BE2C (cell line): ENCODE measurements around the gene CD247.

Experiments used
- DNase-seq: peaks from one replicate; pipeline ENCODE4 v3.0.0-alpha.2; 2020
- H3K27me3 ChIP-seq: fragments of 250-450 bp; sonication (Bioruptor Pico); 2 replicates; pipeline ENCODE4 v1.5.1; 2020; ENCODE audit warnings: mild to moderate bottlenecking
- H3K36me3 ChIP-seq: fragments of 250-450 bp; sonication (Bioruptor Pico); 2 replicates; pipeline ENCODE4 v1.5.1; 2020; ENCODE audit warnings: mild to moderate bottlenecking
- H3K4me1 ChIP-seq: fragments of 250-450 bp; sonication (Bioruptor Pico); 2 replicates; pipeline ENCODE4 v1.5.1; 2020
- H3K4me3 ChIP-seq: 2 replicates; pipeline ENCODE4 v1.5.1; 2011; ENCODE audit warnings: low read depth, low read length
- H3K9me3 ChIP-seq: fragments of 250-450 bp; sonication (Bioruptor Pico); 2 replicates; pipeline ENCODE4 v1.5.1; 2020
- TF ChIP-seq, protein P1 (sequence below): IDR thresholded peaks from 2 replicates; pipeline ENCODE4 v1.5.1; 2012; ENCODE audit warnings: mild to moderate bottlenecking, low read depth, low read length

Gene CD247

DNA sequence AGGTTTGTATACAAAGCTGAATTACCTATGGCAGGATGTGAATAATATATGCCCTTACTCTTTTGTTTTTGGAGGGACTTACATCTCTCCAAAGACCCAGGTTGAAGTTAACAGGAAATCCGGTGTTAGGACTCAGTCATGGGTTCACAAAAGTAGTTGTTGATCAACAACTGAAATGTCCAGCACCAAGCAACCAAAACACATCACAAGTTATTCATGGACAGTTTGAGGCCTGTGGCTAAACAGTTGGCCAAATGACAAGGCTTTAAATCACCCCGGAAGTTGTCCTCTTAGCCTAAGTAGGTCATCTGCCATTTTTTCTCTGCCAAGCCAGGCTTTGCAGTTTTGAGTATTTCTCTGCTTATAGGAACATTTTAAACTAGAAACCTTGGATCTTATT, 89.9 kb downstream of the CD247 start:
- Histone ChIP-seq H3K4me3 (no peak overlapping the region), H3K4me1 (no peaks in the 10 kb centered on the region), H3K27me3 (no peaks in the 10 kb centered on the region), H3K36me3 (no peaks in the 10 kb centered on the region), H3K9me3 (no peaks in the 10 kb centered on the region)
- no peak for DNase-seq
- TF ChIP-seq, protein P1, sequence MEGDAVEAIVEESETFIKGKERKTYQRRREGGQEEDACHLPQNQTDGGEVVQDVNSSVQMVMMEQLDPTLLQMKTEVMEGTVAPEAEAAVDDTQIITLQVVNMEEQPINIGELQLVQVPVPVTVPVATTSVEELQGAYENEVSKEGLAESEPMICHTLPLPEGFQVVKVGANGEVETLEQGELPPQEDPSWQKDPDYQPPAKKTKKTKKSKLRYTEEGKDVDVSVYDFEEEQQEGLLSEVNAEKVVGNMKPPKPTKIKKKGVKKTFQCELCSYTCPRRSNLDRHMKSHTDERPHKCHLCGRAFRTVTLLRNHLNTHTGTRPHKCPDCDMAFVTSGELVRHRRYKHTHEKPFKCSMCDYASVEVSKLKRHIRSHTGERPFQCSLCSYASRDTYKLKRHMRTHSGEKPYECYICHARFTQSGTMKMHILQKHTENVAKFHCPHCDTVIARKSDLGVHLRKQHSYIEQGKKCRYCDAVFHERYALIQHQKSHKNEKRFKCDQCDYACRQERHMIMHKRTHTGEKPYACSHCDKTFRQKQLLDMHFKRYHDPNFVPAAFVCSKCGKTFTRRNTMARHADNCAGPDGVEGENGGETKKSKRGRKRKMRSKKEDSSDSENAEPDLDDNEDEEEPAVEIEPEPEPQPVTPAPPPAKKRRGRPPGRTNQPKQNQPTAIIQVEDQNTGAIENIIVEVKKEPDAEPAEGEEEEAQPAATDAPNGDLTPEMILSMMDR = no peak

DNA sequence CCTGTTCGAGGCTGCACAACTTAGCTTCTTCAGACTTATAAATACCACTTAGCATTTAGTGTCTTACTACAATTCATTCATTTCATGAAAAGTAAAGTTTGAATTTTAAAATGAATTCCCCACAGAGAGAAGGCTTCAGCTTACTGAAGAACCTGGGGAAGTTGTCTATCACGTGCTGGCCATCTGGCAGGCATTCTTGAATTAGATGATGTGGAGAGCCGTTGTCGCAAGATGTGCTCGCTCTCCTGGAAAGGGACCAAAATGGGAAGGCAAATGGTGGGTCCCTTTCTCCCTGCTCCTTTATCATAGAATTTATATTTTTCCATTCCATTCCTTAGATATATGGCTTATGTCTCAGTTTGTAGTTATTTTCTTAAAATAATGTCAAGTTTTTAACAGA, 90.5 kb downstream of the CD247 start:
- no peaks in the 10 kb centered on the region for H3K9me3 ChIP-seq
- no peak for DNase-seq
- H3K4me1 ChIP-seq = no peaks in the 10 kb centered on the region
- no peaks in the 10 kb centered on the region for H3K27me3 ChIP-seq
- H3K36me3 ChIP-seq = no peaks in the 10 kb centered on the region
- TF ChIP-seq, protein P1 = no peak
- H3K4me3 ChIP-seq = no peak overlapping the region

DNA sequence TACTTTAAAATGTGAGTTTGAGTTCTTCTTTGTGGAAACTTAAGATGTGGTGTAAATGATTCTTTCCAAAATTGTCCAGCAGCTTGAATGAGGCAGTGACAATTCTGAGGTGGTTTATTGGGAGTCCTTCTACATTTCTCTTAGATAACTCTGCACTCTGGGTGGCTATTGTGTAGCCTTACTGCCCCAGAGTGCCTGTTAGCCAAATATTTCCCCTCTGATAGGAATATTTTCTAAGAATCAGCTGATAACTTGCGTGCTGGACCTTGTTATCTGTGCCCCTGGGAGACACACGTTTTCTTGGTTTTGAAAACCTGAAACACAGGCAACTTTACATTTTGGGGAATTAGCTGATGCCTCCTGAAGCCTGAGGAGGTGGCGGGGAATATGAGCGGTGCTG, 91.6 kb downstream of the CD247 start:
- TF ChIP-seq, protein P1 = no peak
- no peak for DNase-seq
- Histone ChIP-seq H3K4me1 (no peaks in the 10 kb centered on the region), H3K36me3 (no peaks in the 10 kb centered on the region), H3K27me3 (no peaks in the 10 kb centered on the region), H3K4me3 (no peak overlapping the region), H3K9me3 (no peaks in the 10 kb centered on the region)

DNA sequence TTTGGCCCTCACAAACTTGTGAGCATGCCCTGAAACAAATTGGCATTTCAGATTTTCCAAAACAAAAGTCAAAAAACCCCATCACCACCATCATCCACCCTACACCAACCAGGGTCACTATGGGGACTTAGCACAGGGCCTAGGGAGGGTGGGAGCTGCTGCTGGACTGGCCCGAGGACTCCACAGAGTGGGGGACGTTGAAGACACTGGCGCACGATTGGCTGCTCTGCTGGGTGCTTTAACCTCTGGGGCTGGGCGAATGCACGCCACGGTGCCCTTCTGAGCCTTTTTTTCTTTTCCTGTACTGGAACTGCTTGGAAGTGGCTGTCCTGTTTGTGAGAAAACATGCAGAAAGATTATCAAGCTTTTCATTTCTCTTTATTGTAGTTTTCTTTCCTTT, 92.8 kb downstream of the CD247 start:
- no peaks in the 10 kb centered on the region for H3K9me3 ChIP-seq
- TF ChIP-seq, protein P1 = no peak
- DNase-seq = no peak
- no peaks in the 10 kb centered on the region for H3K27me3 ChIP-seq
- H3K4me3 ChIP-seq = no peak overlapping the region
- H3K4me1 ChIP-seq = no peaks in the 10 kb centered on the region
- peaks cover 1% of the 10 kb centered on the region for H3K36me3 ChIP-seq

DNA sequence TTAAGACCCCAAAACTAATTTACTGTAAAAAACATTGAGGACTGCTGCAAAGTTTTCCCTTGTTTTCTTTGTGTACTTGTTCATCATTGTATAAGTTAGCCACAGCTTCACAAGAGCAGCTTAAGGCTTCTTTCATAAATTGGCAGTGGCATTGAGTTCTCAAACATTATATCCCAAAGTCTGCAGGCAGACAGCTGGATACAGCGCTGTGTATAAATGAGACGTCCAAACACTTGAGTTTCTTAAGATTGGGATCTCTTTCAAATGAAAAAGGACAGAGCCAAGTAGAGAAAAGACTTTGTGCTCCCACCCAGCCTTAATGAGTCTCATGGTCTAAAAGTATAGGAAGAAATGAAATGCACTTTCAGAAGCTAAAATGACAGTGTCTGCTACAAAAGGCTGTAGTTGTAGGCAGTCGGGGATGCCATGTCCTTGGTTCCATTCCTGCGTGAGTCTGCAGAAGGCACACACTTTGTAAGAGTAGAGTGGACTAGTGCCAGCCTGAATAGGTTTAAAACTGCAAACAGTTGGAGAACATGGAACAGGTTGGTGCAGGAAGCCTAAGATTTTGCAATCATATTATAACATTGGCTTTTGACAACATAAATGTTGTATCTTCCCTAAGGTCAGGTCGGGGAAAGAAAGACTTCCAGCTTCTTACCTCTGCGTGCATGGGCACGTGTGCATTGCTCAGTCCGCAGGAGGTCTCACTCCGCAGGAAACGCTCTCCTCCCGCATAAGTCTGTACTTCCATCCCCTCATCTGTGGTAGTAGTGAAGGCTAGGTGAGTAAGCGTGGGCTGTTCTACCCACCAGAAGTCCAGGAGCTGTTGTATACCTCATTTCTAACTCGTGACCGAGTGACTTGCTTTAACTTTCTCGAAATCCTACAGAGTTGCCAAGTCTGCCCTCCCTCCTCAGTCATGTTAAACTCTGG, 94.4 kb downstream of the CD247 start:
- Histone ChIP-seq H3K9me3 (no peaks in the 10 kb centered on the region), H3K36me3 (peaks cover 3% of the 10 kb centered on the region), H3K4me1 (no peaks in the 10 kb centered on the region), H3K27me3 (no peaks in the 10 kb centered on the region), H3K4me3 (no peak overlapping the region)
- no peak for DNase-seq
- TF ChIP-seq, protein P1 = no peak

DNA sequence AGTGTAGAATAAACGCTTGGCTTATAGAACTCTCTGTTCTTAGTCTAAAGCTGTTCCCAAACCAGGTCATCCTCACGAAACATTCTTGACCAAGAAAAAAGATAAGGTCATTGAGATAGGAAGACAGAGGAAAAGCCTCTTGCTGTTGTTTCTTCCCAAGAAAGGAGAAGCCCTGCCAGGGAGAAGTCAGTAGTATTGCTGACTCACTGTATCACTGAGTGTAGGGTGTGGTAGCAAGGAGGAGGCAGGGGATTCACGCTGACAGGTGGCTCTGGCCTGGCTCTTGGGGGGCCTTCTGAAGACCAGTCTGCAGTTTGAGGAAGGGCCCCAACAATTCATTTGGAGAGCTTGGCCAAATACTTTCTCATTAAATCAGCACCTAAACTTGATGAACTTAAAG, 97.8 kb downstream of the CD247 start:
- no peak for DNase-seq

More for the DNA sequence above, 97.8 kb downstream of the CD247 start:
- Histone ChIP-seq H3K36me3 (peaks cover 3% of the 10 kb centered on the region), H3K4me3 (no peak overlapping the region), H3K27me3 (no peaks in the 10 kb centered on the region), H3K9me3 (no peaks in the 10 kb centered on the region), H3K4me1 (no peaks in the 10 kb centered on the region)
- TF ChIP-seq, protein P1 = no peak
